Articular chondrocyte of knee joint (primary cell): ENCODE data around the gene MROH2A. TPM values are rescaled to one million over a fixed set of nuclear protein-coding genes. Genes with fewer than 3 reads are reported as not detected.

ENCODE experiments used
- total RNA-seq: library from RNA; depleted of rRNA; stranded (reverse); fragments of >200 nt; gene quantifications from 2 replicates; pipeline ENCODE4 v1.2.3, GENCODE V29; 2012

Gene MROH2A
- not detected in 2 replicates for total RNA-seq

DNA sequence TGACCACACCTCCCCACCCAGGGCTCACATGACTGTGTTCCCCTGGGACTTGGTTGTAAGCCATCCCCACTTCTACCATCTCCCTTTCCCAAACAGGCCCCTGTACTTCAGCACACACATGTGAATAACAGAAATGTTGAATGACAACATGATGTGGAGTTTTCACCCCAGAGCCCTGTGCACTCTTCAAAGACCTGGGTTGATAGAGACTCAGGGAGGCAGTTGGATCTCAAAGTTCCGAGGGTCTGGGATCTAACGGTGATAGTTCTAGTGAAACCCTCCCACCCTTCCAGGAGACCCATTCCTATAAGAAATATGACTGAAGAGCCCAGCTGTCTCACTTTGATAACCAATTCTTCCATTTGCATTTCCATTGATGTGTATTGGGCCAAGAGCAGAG is at the start of gene MROH2A:
TSS of gene MROH2A (plus strand) at position 301 of the 400 bp plus-strand sequence. CDS start 1,029 bp downstream, outside the sequence.

DNA sequence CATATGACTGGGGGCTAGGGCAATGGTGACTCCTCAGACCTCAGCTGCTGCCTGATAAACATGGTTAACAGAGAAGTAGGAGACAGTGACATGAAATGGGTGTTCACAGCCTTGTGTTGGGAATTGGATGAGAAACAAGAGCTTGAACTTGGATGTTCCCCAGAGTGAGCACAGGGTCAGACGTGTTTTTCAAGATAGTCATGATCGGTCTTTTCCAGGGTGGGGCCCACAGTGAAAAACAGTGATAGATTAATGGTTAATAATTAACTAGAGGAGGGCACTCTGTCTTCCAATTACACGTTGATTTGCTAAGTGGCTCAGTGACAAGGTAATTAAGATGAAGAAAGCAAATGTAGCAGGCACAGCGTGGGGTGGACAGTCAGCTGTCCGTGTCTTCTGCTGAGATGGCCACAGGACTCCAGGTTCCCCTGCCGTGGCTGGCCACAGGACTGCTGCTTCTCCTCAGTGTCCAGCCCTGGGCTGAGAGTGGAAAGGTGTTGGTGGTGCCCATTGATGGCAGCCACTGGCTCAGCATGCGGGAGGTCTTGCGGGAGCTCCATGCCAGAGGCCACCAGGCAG is 49.3 kb upstream of the MROH2A start, which contains the start of gene UGT1A3:
TSS of gene UGT1A3 (plus strand) at position 320 of the 579 bp plus-strand sequence. CDS start at position 405, 85 bp downstream.

DNA sequence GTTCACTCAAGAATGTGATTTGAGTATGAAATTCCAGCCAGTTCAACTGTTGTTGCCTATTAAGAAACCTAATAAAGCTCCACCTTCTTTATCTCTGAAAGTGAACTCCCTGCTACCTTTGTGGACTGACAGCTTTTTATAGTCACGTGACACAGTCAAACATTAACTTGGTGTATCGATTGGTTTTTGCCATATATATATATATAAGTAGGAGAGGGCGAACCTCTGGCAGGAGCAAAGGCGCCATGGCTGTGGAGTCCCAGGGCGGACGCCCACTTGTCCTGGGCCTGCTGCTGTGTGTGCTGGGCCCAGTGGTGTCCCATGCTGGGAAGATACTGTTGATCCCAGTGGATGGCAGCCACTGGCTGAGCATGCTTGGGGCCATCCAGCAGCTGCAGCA is 18.1 kb upstream of the MROH2A start, which contains the start of gene UGT1A1:
TSS of gene UGT1A1 (plus strand) at position 228 of the 400 bp plus-strand sequence. CDS start at position 246, 18 bp downstream.

DNA sequence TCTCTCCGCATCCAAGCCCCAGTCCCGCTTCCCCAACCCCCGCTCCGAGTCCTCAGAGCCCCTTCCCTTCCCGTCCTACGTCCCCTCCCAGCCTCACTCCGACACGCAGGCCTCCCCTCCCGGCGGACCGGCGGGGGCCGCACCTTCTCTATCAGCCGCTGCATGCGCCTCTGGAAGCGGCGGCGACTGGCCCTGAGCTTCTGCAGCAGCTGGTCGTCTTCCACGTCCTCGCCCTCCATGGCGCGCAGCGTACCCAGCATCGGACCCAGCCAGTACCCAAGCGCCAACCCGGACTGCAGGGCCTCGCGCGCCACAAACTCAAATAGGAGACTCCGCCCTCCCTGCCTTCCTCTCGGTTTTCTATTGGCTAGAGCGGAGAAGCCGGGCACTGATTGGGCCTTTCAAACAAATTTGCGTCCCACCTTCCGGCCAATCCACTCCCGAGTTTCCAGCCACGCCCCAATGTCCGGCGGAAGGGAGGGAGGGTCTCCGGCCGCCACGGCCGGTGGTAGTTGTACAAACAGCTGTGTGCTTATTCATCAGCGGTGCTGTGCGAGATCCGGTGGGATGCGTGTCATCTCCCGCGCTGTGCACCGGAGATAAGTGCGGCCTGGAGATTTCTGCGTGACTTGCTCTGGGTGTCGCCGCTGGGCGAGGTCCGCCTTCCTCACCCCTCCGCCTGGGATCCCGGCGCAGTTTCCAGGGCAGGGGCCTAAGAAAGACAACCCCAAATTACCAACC is 76.3 kb downstream of the MROH2A start, which contains the start of gene HJURP:
TSS of gene HJURP (minus strand) at position 295 of the 741 bp plus-strand sequence. CDS start at position 260, 35 bp downstream.

DNA sequence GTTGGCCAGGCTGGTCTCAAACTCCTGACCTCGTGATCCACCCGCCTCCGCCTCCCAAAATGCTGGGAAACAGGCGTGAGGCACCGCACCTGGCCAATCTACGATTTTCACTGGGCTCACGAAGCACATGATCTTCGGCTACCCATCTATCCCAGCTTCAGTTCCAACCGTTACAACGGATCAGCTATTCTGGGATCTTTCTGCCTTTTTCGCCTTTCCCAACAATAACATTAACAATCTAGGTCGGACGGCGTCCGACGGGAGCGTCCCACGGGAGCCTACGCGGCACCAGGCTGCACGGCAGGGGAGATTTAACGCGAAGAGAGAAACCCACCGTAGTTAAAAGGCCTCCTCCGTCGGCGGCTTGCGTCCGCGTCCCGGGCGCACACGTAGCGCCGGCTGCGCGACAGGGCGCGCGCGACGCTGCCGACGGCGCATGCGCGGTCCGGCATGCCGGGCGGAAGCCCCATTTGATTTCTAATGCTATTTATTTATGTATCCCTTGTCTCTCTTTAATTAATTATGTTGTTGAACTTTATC is 89.9 kb downstream of the MROH2A start, which contains the start of gene MSL3B:
TSS of gene MSL3B (minus strand) at position 394 of the 540 bp plus-strand sequence.

Other genes starting within 250 kb of the MROH2A start
- gene USP40, start 211.5 kb upstream of the MROH2A start, total RNA-seq: 46.6 and 48.2 TPM in 2 replicates
- not detected in 2 replicates for gene UGT1A8, start 160.7 kb upstream of the MROH2A start, total RNA-seq
- gene UGT1A10, start 141.9 kb upstream of the MROH2A start, total RNA-seq: not detected in 2 replicates
- not detected in 2 replicates for gene UGT1A9, start 106.4 kb upstream of the MROH2A start, total RNA-seq
- not detected in 2 replicates for gene UGT1A7, start 96.4 kb upstream of the MROH2A start, total RNA-seq
- not detected in 2 replicates for gene UGT1A6, start 85.4 kb upstream of the MROH2A start, total RNA-seq
- not detected in 2 replicates for gene UGT1A5, start 65.4 kb upstream of the MROH2A start, total RNA-seq
- gene UGT1A4, start 59.6 kb upstream of the MROH2A start, total RNA-seq: not detected in 2 replicates
- not detected in 2 replicates for gene UGT1A3, start 49.3 kb upstream of the MROH2A start, total RNA-seq
- gene UGT1A1, start 18.1 kb upstream of the MROH2A start, total RNA-seq: not detected in 2 replicates
- gene HJURP, start 76.2 kb downstream of the MROH2A start, total RNA-seq: 9.7 and 18.8 TPM in 2 replicates
- gene TRPM8, start 139.0 kb downstream of the MROH2A start, total RNA-seq: 0.76 TPM in 1 of 2 replicates, not detected in the other